Right ventricle myocardium superior (tissue), 1 donor: ENCODE measurements around the gene CCDC136. TPM values are rescaled to one million over a fixed set of nuclear protein-coding genes. Genes with fewer than 3 reads are reported as not detected.

Source experiments
- ATAC-seq: fragments of 200-7000 bp; cut with Tn5 transposase; one replicate; pipeline ENCODE4 v1.9.1; 2020; ENCODE audit warnings: mild to moderate bottlenecking; ENCODE audit not compliant: poor library complexity
- DNase-seq: peaks from one replicate; pipeline ENCODE4 v3.0.0-alpha.2; 2020
- intact Hi-C: fragments of 100-400 bp; cut with DNase I; formaldehyde crosslinking; loops from one replicate; pipeline ENCODE4 v1.11.2; 2022
- total RNA-seq: library from RNA; stranded (reverse); fragmentation: NEBNext Ultra II Directional; extraction: Animal tissue kit (Norgen Biotek cat#: 25700); gene quantifications from one replicate; pipeline ENCODE4 v1.2.1, GENCODE V29; 2021
- donor health status: DM: no; HTN: yes; CAD: no; lungs with severe emphysema.

CCDC136 gene
- total RNA-seq, 1 donor from 2014 or later = 5.2 TPM

DNA sequence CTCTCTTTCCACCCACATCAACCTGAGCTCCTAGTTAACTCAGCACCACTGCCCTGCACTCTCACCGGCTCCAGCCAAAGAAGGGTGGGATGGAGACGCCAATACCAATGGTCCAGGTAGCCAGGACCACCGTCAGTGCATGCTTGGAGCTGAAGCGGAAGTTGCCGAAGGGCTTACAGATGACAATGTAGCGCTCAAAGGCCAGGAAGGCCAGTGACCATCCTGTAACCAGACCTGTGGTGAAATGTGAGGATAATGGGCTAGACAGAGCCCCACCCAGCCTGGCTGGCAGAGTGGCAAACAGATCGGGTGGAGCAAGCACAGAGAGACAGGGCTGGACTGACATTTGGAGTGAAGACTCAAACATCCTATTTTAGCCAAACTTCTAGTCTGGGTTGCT lies 16.8 kb upstream of the CCDC136 start:
- no peak for DNase-seq
- no peak for ATAC-seq
- intact Hi-C loops = no loop called here

DNA sequence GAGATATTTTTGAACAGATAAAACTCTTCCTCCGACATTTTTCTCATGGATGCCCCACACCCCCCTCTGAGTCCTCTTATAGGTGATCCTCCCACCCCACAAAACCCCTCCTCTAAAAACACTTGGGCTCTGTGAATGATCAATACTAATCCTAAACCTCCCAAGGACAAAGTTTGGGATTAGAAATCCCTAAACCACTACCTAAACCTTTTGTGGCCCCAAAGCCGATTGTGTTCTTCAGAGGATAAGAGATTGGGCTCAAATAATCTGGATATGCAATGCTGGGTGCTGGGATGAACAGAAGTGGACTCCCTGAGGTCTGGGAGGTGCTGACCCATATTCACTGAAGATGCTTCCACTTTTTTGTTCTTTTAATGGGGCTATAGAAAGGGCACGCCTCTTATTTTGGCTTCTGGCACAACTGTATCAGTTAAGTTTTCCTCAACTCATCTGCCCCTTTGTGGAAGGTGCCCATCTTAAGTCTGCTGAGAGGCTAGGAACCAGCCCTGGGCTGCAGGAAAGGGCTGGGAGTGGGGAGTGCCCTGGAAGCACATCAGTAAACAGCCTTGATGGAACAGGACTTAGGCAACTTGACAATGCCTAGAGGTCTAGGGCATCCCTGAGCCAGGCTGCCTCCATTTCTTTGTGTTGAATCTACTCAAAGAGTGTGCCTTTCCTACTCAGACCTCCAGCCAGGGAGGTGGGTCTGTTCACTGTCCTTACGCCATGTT lies 15.9 kb upstream of the CCDC136 start, which contains the start of gene OPN1SW:
TSS of gene OPN1SW (minus strand) at position 51 of the 731 bp plus-strand sequence. CDS start at position 38, 13 bp downstream.
- intact Hi-C loops = no loop called here
- no peak for DNase-seq
- ATAC-seq = no peak

DNA sequence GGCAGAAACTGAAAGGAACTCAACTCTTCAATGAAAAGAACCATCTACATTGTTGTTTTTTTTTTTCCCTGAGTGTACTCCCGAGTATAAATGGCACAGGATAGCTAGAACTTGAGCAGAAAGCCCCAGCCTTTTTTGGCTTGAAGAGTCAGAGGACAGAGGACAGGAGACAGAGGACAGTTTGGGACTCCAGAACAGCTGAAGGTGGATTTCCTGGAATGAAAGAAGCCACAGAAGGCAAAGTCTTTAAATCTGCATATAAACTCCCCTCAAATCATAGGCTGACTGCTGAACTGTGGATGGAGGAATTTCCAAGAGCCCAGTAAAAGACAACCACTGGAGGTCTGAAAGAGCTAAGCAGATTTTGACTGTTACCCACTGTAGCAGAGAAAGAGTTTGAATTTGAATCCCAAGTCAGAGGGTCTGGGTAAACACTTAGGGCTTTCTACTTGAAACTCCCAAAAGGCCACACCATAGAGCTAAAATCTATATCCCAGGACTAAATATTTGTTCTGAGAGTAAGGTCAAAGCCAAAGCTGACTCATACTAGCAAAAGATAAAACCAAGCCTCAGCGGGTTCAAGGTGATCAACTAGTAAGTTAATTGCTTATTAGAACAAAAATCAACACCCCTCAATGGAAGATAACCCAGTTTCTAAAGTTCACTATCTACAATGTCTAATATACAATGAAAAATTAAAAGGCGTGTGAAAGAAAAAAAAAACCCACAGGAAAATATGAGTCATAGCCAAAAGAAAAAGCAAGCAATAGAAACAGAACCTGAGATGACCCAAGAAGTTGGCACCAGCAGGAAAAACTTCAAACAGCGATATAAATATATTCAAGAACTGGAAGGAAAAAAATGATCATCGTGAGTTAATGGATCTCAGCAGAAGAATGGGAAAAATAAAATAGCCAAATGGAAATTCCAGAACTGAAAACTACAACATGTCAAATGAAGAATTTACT lies 14.3 kb upstream of the CCDC136 start:
- intact Hi-C loops = no loop called here
- DNase-seq (no peak), ATAC-seq (no peak)

DNA sequence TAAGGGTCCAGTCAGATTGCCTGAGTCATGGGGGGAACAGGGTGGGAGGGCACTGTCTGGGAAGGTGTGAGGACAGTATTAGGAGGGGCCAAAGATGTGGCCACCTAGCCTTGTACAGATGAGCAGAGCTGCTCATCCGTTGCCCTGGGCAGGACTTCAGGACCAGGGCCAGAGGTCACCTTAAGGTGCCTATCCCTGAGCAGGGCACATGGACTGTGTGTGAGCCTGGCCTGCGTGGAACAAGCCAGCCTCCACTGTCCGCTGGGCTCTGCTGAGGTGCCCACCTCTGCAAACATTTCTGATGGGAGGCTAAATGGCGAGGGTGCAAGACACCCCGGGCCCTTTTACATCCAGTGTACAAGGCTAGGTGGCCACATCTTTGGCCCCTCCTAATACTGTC lies 12.8 kb upstream of the CCDC136 start:
- no peak for ATAC-seq
- intact Hi-C loops = no loop called here
- DNase-seq = no peak

DNA sequence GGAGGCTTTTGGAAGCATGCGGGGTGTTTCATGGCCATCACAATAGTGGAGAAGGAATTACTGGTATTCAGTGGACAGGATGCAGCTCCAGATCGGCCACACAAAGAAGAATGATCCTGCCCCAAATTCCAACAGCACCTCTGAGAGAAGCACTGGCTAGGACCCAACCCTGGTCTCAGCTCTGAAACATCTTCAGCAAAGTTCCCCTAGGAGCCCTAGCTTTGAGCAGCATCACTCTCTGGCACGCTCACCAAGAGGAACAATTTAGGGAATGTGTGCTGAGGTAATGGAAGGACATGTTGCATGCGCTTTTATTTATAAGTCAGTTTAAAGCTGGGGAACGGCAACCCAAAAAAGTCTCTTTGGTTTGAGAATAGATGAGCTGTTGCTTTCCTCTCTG lies 10.6 kb upstream of the CCDC136 start:
- intact Hi-C loops = no loop called here
- ATAC-seq = peak; percentile 28
- DNase-seq = no peak

DNA sequence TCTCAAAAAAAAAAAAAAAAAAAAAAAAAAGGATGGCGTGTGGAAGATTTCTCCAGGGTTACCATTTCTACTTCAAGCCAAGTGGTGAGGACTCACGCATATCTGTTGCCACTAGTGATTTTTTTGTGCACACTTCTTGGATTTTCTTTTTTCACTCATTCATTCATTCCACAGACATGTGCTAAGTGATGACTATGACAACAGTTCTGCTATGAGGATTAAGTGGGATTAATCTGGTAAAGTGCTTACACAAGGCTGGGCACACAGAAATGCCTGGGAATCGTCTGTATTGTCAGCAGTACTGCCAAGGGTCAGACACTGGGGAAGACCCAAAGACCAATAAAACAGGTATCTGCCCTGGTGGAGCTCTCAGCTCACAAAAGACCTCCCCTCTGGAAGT lies 9.9 kb upstream of the CCDC136 start:
- intact Hi-C loops = no loop called here
- no peak for DNase-seq

DNA sequence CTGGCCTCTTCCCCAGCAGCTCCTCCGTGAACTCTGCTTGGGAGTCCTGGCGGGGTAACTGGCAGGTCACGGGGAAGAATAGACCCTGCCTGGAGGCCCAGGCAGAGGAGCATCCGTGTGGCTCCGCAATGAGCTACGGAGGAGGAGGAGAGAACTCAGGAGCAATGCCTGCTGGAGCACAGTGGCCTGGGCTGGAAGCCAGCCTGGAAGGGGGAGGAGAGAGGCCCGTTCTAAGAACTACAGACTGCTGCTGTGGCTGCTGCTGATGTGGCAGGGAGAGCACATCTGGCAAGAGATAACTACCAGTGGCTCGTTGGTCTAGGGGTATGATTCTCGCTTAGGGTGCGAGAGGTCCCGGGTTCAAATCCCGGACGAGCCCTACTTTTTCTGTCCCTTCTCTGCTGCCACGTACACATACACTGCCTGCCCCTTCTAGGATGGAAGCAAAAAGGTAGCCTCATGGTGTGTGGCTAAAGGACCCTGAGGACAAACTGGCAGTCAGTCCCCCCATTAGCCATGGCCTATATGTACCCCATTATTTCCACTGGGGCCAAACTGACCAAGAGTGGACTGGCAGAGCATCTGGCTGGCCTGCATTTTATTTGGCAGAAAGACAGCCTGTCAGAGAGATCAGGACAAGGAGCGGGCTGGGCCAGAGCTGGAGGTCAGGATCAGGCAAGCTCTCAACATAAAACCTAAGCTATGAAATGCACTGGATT lies 8.5 kb upstream of the CCDC136 start:
- peak; percentile 97 for ATAC-seq
- peak; percentile 92 for DNase-seq
- intact Hi-C loops = no loop called here

More for the DNA sequence above, 9.9 kb upstream of the CCDC136 start:
- ATAC-seq = no peak

DNA sequence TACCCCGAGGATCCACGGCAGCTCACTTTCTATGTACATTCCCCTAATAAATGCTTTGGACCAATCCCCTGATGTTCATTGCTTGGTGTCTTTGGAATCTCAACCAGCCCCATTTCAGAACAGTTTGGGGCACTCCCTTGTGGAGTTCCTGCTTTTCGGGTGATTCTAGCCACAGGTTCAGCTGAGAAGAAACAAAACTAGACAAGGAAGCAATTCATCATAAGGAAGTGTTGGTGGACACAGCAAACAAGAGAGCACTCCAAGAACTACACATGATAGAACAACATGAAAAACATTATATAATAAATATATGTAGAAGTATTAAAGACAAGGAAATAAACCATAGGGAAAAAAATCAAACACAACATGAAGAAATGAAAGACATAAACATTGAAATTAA lies 6.0 kb upstream of the CCDC136 start:
- intact Hi-C loops = no loop called here
- DNase-seq (no peak), ATAC-seq (no peak)

DNA sequence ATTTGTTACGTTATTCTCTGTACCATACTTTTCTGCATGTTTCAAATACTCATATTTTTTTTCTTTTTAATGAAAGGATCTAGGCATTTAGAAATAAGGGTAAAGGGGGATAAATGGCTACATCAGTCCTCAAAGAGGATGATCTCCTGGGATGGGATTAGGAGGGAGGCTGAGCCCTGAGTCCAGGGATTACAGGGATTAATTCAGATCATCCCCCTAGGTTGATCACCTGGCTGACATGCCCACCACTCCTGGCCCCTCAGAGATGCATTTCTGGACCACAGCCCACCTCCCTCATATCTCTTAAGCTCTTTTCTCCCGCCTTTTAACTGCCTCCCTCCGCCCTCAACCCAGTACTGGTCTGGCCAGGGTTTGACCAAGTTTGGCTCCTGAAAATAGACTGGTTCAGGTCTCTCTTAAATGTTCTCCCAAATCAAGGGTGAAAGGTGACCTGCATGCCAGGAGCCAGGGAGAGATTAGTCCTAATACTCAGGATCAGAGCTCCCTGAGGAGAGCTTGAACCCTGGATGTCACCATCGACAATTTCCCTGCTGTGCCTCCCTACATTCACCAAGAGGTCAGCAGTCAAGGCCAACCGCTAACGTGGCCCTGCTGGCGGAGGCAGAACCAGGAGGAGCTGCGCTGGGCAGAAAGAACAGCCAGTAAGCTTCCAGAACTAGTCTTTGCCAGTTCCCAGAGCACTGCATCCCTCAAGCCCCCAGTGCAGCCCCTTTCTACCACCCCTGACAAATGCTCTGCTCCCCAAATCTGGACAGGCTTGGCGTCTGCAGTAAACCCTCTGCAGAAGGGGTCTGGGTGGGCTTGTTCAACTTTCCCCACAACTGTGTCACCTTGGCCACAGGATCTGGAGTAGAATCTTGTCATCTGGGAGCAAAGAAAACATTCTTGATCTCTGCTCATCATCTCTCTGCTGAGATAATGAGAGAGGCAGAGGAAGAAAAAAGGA lies 3.0 kb upstream of the CCDC136 start:
- intact Hi-C loops = no loop called here
- no peak for ATAC-seq

DNA sequence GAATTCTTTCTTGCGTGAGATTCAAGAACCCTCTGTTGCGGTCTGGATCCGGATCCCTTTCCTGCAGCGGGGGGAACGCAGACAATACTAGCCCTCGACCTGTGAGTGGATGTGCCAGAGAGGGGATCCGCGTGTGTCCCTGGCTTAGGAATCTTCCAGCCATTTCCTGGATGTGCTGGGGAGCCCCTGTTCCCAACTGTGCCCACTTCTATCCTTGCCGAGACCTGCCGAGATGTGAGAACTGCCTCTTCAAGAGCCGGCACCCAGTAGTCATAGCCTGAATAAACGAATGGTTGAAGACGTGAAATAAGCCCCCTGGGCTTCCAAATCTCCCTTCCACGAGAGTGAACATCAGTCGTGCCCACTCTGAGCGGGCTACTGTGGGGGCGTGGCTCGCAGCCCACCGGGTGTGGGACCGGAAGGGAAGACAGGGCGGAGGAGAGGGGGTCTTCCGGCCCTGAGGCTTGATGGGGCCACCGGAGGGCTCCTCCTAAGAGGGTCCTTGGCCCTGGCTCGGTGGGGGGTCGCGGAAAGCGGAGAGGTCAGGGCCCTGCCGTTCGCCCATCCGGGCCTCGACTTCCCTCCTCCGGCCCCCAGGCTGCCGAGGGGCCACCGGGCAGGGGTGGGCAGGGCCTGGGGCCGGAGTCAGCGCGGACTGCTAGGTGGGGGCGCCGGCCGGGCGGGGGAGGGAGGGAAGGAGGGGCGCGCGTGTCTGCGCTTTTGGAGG lies 1.3 kb upstream of the CCDC136 start:
- peak; percentile 30 for ATAC-seq
- intact Hi-C loops = loop anchor here (5.0 kb wide), 1 partner anchor 42 kb away; the partner anchor contains the start of gene FLNC
- DNase-seq = no peak

More for the DNA sequence above, 3.0 kb upstream of the CCDC136 start:
- DNase-seq = no peak

DNA sequence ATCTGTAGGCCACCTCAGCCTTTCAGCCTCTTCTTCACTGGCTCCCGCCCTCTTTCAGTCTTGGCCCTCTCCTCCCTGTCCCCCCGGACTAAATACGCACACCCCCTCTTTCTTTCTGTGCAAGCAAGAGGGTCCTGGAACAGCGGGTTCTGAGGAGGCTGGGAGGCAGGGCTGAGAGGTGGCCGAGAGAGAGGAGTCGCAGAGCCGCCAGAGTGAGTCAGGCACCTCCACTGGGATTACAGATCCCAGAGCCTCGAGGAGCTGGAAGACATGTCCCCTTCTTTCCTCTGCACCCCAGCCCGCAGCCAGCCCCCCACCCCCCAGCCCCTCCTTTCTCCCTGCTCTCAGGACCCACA lies 182 bp downstream of the CCDC136 start:
- ATAC-seq = no peak
- no peak for DNase-seq
- intact Hi-C loops = loop anchor here (5.0 kb wide), 1 partner anchor 40 kb away; the partner anchor contains the start of gene FLNC

DNA sequence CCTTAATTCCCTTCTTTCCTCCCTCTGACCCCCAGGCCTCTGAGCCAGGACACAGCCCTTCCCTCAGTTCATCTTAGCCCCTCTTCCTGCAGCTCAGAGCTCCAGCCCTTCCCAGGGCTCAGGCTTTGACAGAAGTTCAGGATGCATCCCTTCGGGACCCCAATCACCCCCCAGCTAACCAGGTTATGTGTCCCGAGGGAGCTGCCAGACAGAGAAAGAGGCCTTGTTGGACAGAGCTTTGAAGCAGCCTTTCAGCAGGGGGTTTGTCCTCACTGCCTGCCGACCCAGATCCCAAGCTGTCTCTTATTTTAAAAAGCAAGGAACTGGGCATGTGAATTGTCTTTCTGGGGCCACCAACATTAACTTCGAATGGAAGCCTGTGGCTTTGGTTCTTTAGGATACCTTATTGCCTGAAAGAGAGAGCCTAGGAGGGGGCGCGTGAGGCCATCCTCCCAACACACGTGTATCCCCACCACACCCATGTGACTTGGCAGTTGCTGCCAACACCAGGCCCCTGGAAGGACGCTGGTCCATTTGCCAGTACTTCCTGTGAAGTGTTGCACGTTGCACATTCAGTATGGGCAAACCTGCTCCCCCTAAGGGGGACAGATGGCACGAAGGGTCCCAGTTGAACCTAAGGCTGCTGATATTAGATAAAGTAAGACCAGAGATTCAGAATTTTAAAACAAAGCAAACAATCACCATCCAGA lies 858 bp downstream of the CCDC136 start:
- DNase-seq (no peak), ATAC-seq (peak; percentile 10)
- intact Hi-C loops = loop anchor here (5.0 kb wide), 1 partner anchor 40 kb away; the partner anchor contains the start of gene FLNC

DNA sequence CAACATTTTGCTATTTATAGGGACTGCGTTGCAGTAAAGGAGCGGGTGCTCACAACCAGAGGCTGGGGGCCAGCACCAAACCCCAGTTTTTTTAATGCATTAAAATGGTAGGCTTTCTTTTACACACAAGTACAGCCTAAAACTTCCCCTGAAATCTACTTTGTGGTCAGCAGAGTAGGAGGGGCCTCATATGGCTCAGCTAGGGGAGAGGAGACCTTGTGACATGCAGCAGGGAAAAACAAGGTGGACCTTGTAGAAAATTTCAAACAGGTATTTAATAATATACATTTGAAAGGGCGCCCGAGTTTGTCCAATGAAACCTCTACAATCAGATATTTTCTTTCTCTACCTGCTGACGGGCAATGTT lies 1.4 kb downstream of the CCDC136 start:
- DNase-seq (no peak), ATAC-seq (no peak)
- intact Hi-C loops = loop anchor here (5.0 kb wide), 1 partner anchor 39 kb away; the partner anchor contains the start of gene FLNC

DNA sequence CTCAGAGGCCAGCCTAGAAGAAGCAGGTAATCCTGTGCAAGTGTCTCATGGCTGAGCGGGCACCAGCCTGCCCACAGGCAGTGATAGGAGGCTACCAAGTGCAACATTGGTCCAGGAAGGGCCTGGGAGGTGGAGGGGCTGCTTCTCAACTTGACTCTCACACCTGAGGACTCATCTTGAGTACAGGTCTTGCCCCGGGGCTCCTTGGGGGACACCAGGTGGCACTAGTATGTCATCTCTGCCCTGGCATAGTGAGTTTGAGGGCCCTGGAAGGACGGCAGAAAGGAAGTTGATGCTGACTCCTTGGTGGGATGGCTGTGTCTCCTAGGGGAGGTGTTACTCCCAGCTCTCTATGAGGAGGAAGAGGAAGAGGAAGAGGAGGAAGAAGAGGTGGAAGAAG lies 2.3 kb downstream of the CCDC136 start:
- intact Hi-C loops = loop anchor here (5.0 kb wide), 1 partner anchor 38 kb away; the partner anchor contains the start of gene FLNC
- ATAC-seq (no peak), DNase-seq (no peak)

DNA sequence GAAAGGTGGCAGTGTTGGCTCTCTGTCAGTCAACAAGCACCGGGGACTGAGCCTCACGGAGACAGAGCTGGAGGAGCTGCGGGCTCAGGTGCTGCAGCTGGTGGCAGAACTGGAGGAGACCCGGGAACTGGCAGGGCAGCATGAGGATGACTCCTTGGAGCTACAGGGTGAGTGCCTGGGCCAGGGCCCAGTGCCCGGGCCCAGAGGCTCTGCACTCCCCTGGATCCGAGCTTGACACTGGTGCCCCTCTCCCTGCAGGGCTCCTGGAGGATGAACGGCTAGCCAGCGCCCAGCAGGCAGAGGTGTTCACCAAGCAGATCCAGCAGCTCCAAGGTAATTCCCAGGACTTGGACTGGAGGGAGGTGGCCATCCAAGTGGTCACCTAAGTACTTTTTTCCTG lies 2.7 kb downstream of the CCDC136 start:
- intact Hi-C loops = loop anchor here (5.0 kb wide), 1 partner anchor 38 kb away; the partner anchor contains the start of gene FLNC
- ATAC-seq (no peak), DNase-seq (no peak)

DNA sequence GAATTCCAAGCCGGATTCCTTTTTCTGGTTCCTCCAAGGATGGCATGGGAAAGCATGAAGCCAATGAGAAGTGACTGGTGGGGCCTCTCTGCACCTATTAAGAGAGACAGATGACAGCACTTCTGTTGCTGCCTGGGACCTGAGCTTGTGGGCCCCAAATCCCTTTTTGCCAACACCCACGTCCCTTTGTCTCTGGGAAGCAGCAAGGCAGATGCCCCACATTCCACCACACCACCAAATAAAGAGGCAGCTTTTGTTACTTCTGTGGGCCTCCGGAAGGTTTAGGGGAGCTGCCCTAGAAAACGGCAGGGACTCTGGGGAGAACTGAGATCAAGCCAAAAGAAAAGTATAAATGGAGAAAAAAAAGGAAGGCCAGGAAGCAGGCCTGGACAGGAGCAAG lies 3.4 kb downstream of the CCDC136 start:
- ATAC-seq (no peak), DNase-seq (no peak)
- intact Hi-C loops = no loop called here

DNA sequence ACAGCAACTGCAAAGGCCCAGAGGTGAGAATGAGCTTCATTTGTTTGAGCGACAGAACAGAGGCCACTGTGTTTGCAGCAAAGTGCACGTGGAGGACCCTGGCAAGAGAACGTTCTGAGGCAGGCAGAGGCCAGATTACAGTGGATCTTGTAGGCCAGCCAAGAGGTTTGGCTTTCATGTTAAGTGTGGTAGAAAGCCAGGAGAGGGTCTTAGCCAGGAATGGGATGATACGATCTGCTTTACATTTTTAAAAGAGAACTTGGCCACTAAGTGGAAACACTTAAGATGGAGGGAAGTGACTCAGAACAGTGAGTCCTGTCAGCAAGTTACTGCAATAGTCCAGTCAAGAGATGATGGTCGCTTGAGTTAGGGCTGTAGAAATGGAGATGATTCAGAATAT lies 4.6 kb downstream of the CCDC136 start:
- ATAC-seq = no peak
- no peak for DNase-seq
- intact Hi-C loops = no loop called here
